Gastrocnemius medialis (tissue), 4 donors: ENCODE data around the gene RPEL1. TPM values are rescaled to one million over a fixed set of nuclear protein-coding genes. Genes with fewer than 3 reads are reported as not detected.
"Not testable (repeated sequence)": the region's sequence is repeated elsewhere in the genome, so short reads cannot be mapped to it uniquely, and the experiment has no call there.

ENCODE experiments used
- ATAC-seq, 2 donors: fragments of 150-250 bp; one replicate each; pipeline ENCODE4 v1.9.1; 2016
- DNase-seq, 2 donors: peaks; one replicate each; pipeline ENCODE4 v3.0.0-alpha.2; 2019
- H3K27ac ChIP-seq, 4 donors: fragments of 200-600 bp; sonication (generic); 1 replicate in 1 of 4; 2 replicates in 3 of 4; pipeline ENCODE4 v1.5.1; 2016 to 2018; ENCODE audit warnings: mild to moderate bottlenecking in 2 of 4, moderate library complexity in 1 of 4
- H3K27me3 ChIP-seq, 3 donors: fragments of 200-600 bp; sonication (generic) in 2 of 3; 1 replicate in 1 of 3; 2 replicates in 2 of 3; pipeline versions ENCODE4 v1.5.1 to v1.6.0; 2016 to 2019; ENCODE audit warnings: mild to moderate bottlenecking in 1 of 3, moderate library complexity in 1 of 3
- H3K36me3 ChIP-seq, 2 donors: fragments of 200-600 bp; sonication (generic) in 1 of 2; one replicate each; pipeline ENCODE4 v1.5.1; 2017 to 2018
- H3K4me1 ChIP-seq, 2 donors: fragments of 200-600 bp; sonication (generic) in 1 of 2; one replicate each; pipeline ENCODE4 v1.5.1; 2016 to 2017; ENCODE audit warnings: mild to moderate bottlenecking in 2 of 2
- H3K4me3 ChIP-seq, 4 donors: fragments of 200-600 bp; sonication (generic) in 3 of 4; 1 replicate in 1 of 4; 2 replicates in 3 of 4; pipeline ENCODE4 v1.5.1; 2016 to 2019; ENCODE audit warnings: mild to moderate bottlenecking in 2 of 4
- H3K9me3 ChIP-seq, 3 donors: fragments of 200-600 bp; sonication (generic) in 2 of 3; 1 replicate in 1 of 3; 2 replicates in 2 of 3; pipeline ENCODE4 v1.5.1; 2016 to 2019
- POLR2A ChIP-seq, 2 donors: fragments of 450-650 bp; IDR thresholded peaks; one replicate each; pipeline ENCODE4 v1.6.1; 2017; ENCODE audit warnings: antibody characterized with exemption in 2 of 2, mild to moderate bottlenecking in 2 of 2, moderate library complexity in 2 of 2
- in situ Hi-C, 4 donors: fragments of 200-750 bp; cut with MboI; loops; one replicate each; pipeline versions ENCODE4 v1.15.0 to v1.8.0; 2017; ENCODE audit warnings: low sequenced_read_pairs in 4 of 4
- intact Hi-C: fragments of 100-400 bp; cut with DNase I; formaldehyde crosslinking; loops from one replicate; pipeline ENCODE4 v1.15.1; 2023; ENCODE audit warnings: low total_unique reads
- total RNA-seq, 4 donors: library from RNA; depleted of rRNA; stranded (reverse); fragments of >200 nt; gene quantifications; one replicate each; pipeline versions ENCODE4 v1.1.0 to v1.2.3, GENCODE V29; 2016
- TF ChIP-seq, protein P1 (sequence below), 5 experiments: fragments of 450-650 bp in 3 of 5; fragments of 200-600 bp in 2 of 5; sonication (generic) in 2 of 5; IDR thresholded peaks in 4 of 5; conservative IDR thresholded peaks in 1 of 5; 1 replicate in 4 of 5; 2 replicates in 1 of 5; pipeline ENCODE4 v1.5.1; 2016 to 2019; ENCODE audit warnings: antibody characterized with exemption in 5 of 5, mild to moderate bottlenecking in 3 of 5, moderate library complexity in 3 of 5

Gene RPEL1
- total RNA-seq, 4 donors from 2014 or later, result not detected

GRCh38 chr10:103199488-103199887 is 46.2 kb upstream of the RPEL1 start:
- intact Hi-C loops (no loop called here), in situ Hi-C loops (no loop called here)
- ATAC-seq (no peak), DNase-seq (no peak)
- no peaks in the 10 kb centered on the region for H3K9me3 ChIP-seq
- no peak overlapping the region for H3K27ac ChIP-seq
- no peak for TF ChIP-seq POLR2A (IDR thresholded peaks at IDR 0.05)
- TF ChIP-seq, protein P1, sequence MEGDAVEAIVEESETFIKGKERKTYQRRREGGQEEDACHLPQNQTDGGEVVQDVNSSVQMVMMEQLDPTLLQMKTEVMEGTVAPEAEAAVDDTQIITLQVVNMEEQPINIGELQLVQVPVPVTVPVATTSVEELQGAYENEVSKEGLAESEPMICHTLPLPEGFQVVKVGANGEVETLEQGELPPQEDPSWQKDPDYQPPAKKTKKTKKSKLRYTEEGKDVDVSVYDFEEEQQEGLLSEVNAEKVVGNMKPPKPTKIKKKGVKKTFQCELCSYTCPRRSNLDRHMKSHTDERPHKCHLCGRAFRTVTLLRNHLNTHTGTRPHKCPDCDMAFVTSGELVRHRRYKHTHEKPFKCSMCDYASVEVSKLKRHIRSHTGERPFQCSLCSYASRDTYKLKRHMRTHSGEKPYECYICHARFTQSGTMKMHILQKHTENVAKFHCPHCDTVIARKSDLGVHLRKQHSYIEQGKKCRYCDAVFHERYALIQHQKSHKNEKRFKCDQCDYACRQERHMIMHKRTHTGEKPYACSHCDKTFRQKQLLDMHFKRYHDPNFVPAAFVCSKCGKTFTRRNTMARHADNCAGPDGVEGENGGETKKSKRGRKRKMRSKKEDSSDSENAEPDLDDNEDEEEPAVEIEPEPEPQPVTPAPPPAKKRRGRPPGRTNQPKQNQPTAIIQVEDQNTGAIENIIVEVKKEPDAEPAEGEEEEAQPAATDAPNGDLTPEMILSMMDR (IDR thresholded peaks at IDR 0.05 in 4 of 5, conservative IDR thresholded peaks at IDR 0.05 in 1 of 5), result no peak
- no peaks in the 10 kb centered on the region for H3K27me3 ChIP-seq
- no peaks in the 10 kb centered on the region for H3K36me3 ChIP-seq
- H3K4me1 ChIP-seq, result peaks cover 9 to 15% of the 10 kb centered on the region in 2 donors
- H3K4me3 ChIP-seq, result no peak overlapping the region

- no peak overlapping the region for H3K4me3 ChIP-seq
- peaks cover under 1 to 5% of the 10 kb centered on the region in 2 donors for H3K4me1 ChIP-seq
- in situ Hi-C loops, result no loop called here
- TF ChIP-seq, protein P1 (IDR thresholded peaks at IDR 0.05 in 4 of 5, conservative IDR thresholded peaks at IDR 0.05 in 1 of 5), result no peak
- no peak for TF ChIP-seq POLR2A (IDR thresholded peaks at IDR 0.05)
- H3K9me3 ChIP-seq, result no peaks in the 10 kb centered on the region
- no peaks in the 10 kb centered on the region for H3K36me3 ChIP-seq
- no peaks in the 10 kb centered on the region for H3K27me3 ChIP-seq
- intact Hi-C loops, result no loop called here
- ATAC-seq (no peak), DNase-seq (no peak)
- no peak overlapping the region for H3K27ac ChIP-seq
Measured at GRCh38 chr10:103202319-103202718, 43.4 kb upstream of the RPEL1 start.

DNA sequence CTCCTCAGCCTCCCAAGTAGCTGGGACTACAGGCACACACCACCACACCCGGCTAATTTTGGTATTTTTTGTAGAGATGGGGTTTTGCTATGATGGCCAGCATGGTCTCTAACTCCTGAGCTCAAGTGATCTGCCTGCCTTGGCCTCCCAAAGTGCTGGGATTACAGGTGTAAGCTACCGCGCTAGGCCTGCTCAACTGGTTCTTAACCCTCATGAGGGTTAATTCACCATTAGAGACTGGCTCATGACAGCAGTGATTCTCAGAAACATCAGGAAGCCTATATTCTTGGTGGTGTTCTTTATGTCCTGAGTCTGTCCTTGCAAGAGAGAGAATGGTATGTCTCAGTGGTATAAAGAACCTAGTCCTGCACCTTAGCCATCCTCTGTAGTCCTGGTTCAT is 42.2 kb upstream of the RPEL1 start:
- Histone ChIP-seq H3K4me1 (peaks cover 0 to 5% of the 10 kb centered on the region in 2 donors), H3K27ac (no peak overlapping the region), H3K27me3 (no peaks in the 10 kb centered on the region), H3K9me3 (no peaks in the 10 kb centered on the region), H3K36me3 (no peaks in the 10 kb centered on the region), H3K4me3 (no peak overlapping the region)
- TF ChIP-seq, protein P1 (IDR thresholded peaks at IDR 0.05 in 4 of 5, conservative IDR thresholded peaks at IDR 0.05 in 1 of 5), result no peak
- TF ChIP-seq POLR2A (IDR thresholded peaks at IDR 0.05), result no peak
- in situ Hi-C loops, result no loop called here
- intact Hi-C loops, result no loop called here
- DNase-seq (no peak), ATAC-seq (no peak)

GRCh38 chr10:103204353-103205255 is 41.1 kb upstream of the RPEL1 start:
- ATAC-seq (no peak), DNase-seq (no peak)
- H3K27me3 ChIP-seq, result no peaks in the 10 kb centered on the region
- in situ Hi-C loops, result no loop called here
- TF ChIP-seq, protein P1 (IDR thresholded peaks at IDR 0.05 in 4 of 5, conservative IDR thresholded peaks at IDR 0.05 in 1 of 5), result no peak
- TF ChIP-seq POLR2A (IDR thresholded peaks at IDR 0.05), result no peak
- intact Hi-C loops, result no loop called here
- no peaks in the 10 kb centered on the region for H3K36me3 ChIP-seq
- no peak overlapping the region for H3K4me3 ChIP-seq
- H3K27ac ChIP-seq, result no peak overlapping the region
- no peaks in the 10 kb centered on the region for H3K9me3 ChIP-seq
- peaks cover 0 to 5% of the 10 kb centered on the region in 2 donors for H3K4me1 ChIP-seq

- H3K9me3 ChIP-seq, H3K36me3 ChIP-seq, H3K4me1 ChIP-seq, ATAC-seq, H3K27ac ChIP-seq, H3K4me3 ChIP-seq, intact Hi-C loops, DNase-seq, H3K27me3 ChIP-seq, in situ Hi-C loops: not testable (repeated sequence)
Measured at GRCh38 chr10:103205401-103205800, 40.3 kb upstream of the RPEL1 start.

- DNase-seq, H3K4me1 ChIP-seq, intact Hi-C loops, H3K27ac ChIP-seq, H3K4me3 ChIP-seq, ATAC-seq, in situ Hi-C loops, H3K9me3 ChIP-seq, H3K27me3 ChIP-seq, H3K36me3 ChIP-seq: not testable (repeated sequence)
Measured at GRCh38 chr10:103206715-103207114, 39.0 kb upstream of the RPEL1 start.
